Fibroblast of lung (primary cell): Measurements from ENCODE around the gene TNIK.

ENCODE experiments used
- CTCF ChIP-seq, 2 donors: IDR thresholded peaks in 1 of 2; conservative IDR thresholded peaks in 1 of 2; 1 replicate in 1 of 2; 2 replicates in 1 of 2; pipeline ENCODE4 v1.5.1; 2011 to 2012; ENCODE audit warnings: low read length in 2 of 2, control low read depth in 1 of 2, inconsistent platforms in 1 of 2, low read depth in 1 of 2, mild to moderate bottlenecking in 1 of 2
- EZH2 ChIP-seq: IDR thresholded peaks from 2 replicates; pipeline ENCODE4 v1.5.1; 2012; ENCODE audit warnings: low read length, control low read depth, mild to moderate bottlenecking; ENCODE audit errors: missing control alignments

GRCh38 chr3:171441381-171441780 is 18.8 kb downstream of the TNIK start:
- TF ChIP-seq CTCF (conservative IDR thresholded peaks at IDR 0.05 in 1 of 2, IDR thresholded peaks at IDR 0.05 in 1 of 2; ENCODE audit: low read depth in 1 of 2, low read length in 2 of 2) (no peak), EZH2 (no peak)
